ENCODE data around the gene ZNF407.

ZNF407 gene

GRCh38 chr18:74569401-74569800 is 28.3 kb upstream of the ZNF407 start:
- no peak overlapping the region for H3K9ac ChIP-seq (ENCODE audit: low read depth, low read length)
- H3K36me3 ChIP-seq (ENCODE audit: insufficient read depth, low read length) = no peaks in the 10 kb centered on the region
- H3K9me3 ChIP-seq (ENCODE audit: control insufficient read depth, insufficient read depth, low read length) = no peaks in the 10 kb centered on the region
- H3K4me1 ChIP-seq (ENCODE audit: insufficient read depth, low read length) = no peaks in the 10 kb centered on the region

DNA sequence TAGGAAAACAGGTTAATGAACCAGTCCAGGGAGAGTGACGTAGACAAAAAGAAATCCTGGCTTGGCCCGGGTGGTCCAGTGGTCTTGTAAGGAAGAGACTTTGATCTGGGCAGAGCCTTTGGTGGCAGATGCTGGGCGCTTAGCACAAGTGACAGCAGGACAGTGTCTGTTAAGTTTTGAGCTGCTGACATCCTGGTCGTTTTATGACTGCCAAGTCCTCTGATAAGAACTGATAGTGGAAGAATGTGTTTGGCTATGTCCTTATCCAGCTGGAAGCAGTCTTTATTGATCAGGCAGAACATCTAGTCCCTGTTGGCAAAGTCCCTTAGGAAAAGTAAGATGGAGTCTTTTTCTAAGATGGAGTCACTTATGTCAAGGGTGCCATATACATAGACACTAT is 27.4 kb upstream of the ZNF407 start:
- Histone ChIP-seq H3K9ac (ENCODE audit: low read depth, low read length) (no peak overlapping the region), H3K36me3 (ENCODE audit: insufficient read depth, low read length) (no peaks in the 10 kb centered on the region), H3K4me1 (ENCODE audit: insufficient read depth, low read length) (no peaks in the 10 kb centered on the region), H3K9me3 (ENCODE audit: control insufficient read depth, insufficient read depth, low read length) (no peaks in the 10 kb centered on the region)

- Histone ChIP-seq H3K9me3 (ENCODE audit: control insufficient read depth, insufficient read depth, low read length) (no peaks in the 10 kb centered on the region), H3K36me3 (ENCODE audit: insufficient read depth, low read length) (no peaks in the 10 kb centered on the region), H3K4me1 (ENCODE audit: insufficient read depth, low read length) (no peaks in the 10 kb centered on the region), H3K9ac (ENCODE audit: low read depth, low read length) (no peak overlapping the region)
Measured at GRCh38 chr18:74571895-74572680, 25.6 kb upstream of the ZNF407 start.

DNA sequence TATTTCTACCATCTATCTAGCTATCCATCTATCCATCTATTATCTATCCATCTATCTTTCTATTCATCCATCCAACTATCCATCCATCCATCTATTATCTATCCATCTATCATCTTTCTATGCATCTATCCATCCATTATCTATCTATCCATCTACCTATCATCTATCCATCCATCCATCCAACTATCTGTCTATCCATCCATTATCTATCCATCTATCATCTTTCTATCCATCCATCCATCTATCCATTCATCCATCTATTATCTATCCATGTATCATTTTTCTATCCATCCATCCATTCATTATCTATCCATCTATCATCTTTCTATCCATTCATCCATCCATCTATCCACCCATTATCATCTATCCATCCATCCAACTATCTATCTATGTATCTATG is 24.6 kb upstream of the ZNF407 start:
- H3K9me3 ChIP-seq (ENCODE audit: control insufficient read depth, insufficient read depth, low read length) = no peaks in the 10 kb centered on the region
- no peak overlapping the region for H3K9ac ChIP-seq (ENCODE audit: low read depth, low read length)
- H3K4me1 ChIP-seq (ENCODE audit: insufficient read depth, low read length) = no peaks in the 10 kb centered on the region
- no peaks in the 10 kb centered on the region for H3K36me3 ChIP-seq (ENCODE audit: insufficient read depth, low read length)

GRCh38 chr18:74574916-74575315 is 22.8 kb upstream of the ZNF407 start:
- H3K9me3 ChIP-seq (ENCODE audit: control insufficient read depth, insufficient read depth, low read length) = no peaks in the 10 kb centered on the region

DNA sequence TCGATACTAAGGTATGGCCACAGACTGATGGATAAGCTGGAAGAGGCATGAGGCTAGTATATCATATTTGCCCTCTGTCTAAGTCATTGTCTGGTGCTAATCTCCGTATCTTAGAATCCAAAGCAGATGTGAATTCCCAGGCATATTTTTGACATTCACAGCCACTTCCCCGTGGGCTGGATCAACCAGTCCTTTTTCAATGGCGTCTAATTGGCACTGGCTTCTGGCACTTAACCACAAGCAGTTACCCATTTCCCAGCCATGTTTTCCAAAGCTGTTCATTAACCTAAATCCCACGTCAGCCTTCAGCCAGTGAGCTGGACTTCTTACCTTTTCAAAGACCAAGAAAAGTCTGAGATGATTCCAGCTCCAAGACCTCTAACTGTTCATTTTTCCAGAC is 20.7 kb upstream of the ZNF407 start:
- no peaks in the 10 kb centered on the region for H3K9me3 ChIP-seq (ENCODE audit: control insufficient read depth, insufficient read depth, low read length)
- H3K36me3 ChIP-seq (ENCODE audit: insufficient read depth, low read length) = no peaks in the 10 kb centered on the region
- no peak overlapping the region for H3K9ac ChIP-seq (ENCODE audit: low read depth, low read length)
- no peaks in the 10 kb centered on the region for H3K4me1 ChIP-seq (ENCODE audit: insufficient read depth, low read length)

More at GRCh38 chr18:74574916-74575315, 22.8 kb upstream of the ZNF407 start:
- Histone ChIP-seq H3K9ac (ENCODE audit: low read depth, low read length) (no peak overlapping the region), H3K36me3 (ENCODE audit: insufficient read depth, low read length) (no peaks in the 10 kb centered on the region), H3K4me1 (ENCODE audit: insufficient read depth, low read length) (no peaks in the 10 kb centered on the region)

DNA sequence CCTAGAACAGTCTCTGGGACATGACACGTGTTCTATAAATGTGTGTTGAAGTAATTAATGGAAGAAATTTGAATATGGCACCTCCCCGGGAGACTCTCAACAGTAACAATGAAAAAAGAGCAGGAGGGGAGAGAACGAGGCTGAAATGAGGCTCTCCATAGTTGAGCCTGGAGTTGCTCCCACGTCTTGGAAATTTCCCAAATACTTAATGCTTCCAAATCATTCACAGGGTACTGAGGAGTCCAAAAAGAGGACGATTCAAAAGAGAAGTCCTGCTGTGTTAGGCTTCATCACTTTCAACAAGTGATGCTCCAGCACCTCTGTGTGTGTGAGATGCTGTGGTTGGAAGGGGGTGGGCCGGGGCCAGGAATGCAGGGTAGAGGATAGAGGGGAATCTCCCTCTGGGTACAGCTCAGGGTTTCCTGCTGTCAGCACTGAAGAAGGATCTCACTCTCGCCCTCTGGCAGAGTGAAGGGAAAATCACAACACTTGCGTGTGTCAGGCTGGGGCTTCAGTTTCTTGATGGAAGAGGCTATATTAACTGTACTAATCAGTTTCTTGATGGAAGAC is 18.1 kb upstream of the ZNF407 start:
- Histone ChIP-seq H3K9me3 (ENCODE audit: control insufficient read depth, insufficient read depth, low read length) (no peaks in the 10 kb centered on the region), H3K9ac (ENCODE audit: low read depth, low read length) (no peak overlapping the region), H3K36me3 (ENCODE audit: insufficient read depth, low read length) (no peaks in the 10 kb centered on the region), H3K4me1 (ENCODE audit: insufficient read depth, low read length) (no peaks in the 10 kb centered on the region)

- H3K4me1 ChIP-seq (ENCODE audit: insufficient read depth, low read length) = no peaks in the 10 kb centered on the region
Measured at GRCh38 chr18:74582642-74583041, 15.0 kb upstream of the ZNF407 start.

GRCh38 chr18:74587441-74587840 is 10.2 kb upstream of the ZNF407 start:
- Histone ChIP-seq H3K9me3 (ENCODE audit: control insufficient read depth, insufficient read depth, low read length) (no peaks in the 10 kb centered on the region), H3K9ac (ENCODE audit: low read depth, low read length) (no peak overlapping the region), H3K36me3 (ENCODE audit: insufficient read depth, low read length) (no peaks in the 10 kb centered on the region), H3K4me1 (ENCODE audit: insufficient read depth, low read length) (no peaks in the 10 kb centered on the region)

More at GRCh38 chr18:74582642-74583041, 15.0 kb upstream of the ZNF407 start:
- H3K9me3 ChIP-seq (ENCODE audit: control insufficient read depth, insufficient read depth, low read length) = no peaks in the 10 kb centered on the region
- no peaks in the 10 kb centered on the region for H3K36me3 ChIP-seq (ENCODE audit: insufficient read depth, low read length)
- H3K9ac ChIP-seq (ENCODE audit: low read depth, low read length) = no peak overlapping the region

- Histone ChIP-seq H3K36me3 (ENCODE audit: insufficient read depth, low read length) (no peaks in the 10 kb centered on the region; the same call in 1 of the 2 replicates), H3K4me1 (ENCODE audit: insufficient read depth, low read length) (no peaks in the 10 kb centered on the region), H3K9me3 (ENCODE audit: control insufficient read depth, insufficient read depth, low read length) (no peaks in the 10 kb centered on the region), H3K9ac (ENCODE audit: low read depth, low read length) (no peak overlapping the region)
Measured at GRCh38 chr18:74589021-74589420, 8.6 kb upstream of the ZNF407 start.

- H3K9ac ChIP-seq (ENCODE audit: low read depth, low read length) = no peak overlapping the region
- no peaks in the 10 kb centered on the region for H3K4me1 ChIP-seq (ENCODE audit: insufficient read depth, low read length)
- H3K36me3 ChIP-seq (ENCODE audit: insufficient read depth, low read length) = no peaks in the 10 kb centered on the region; the same call in 1 of the 2 replicates
- no peaks in the 10 kb centered on the region for H3K9me3 ChIP-seq (ENCODE audit: control insufficient read depth, insufficient read depth, low read length)
Measured at GRCh38 chr18:74589811-74590210, 7.9 kb upstream of the ZNF407 start.

GRCh38 chr18:74590671-74591070 is 7.0 kb upstream of the ZNF407 start:
- Histone ChIP-seq H3K9me3 (ENCODE audit: control insufficient read depth, insufficient read depth, low read length) (no peaks in the 10 kb centered on the region), H3K36me3 (ENCODE audit: insufficient read depth, low read length) (no peaks in the 10 kb centered on the region; the same call in 1 of the 2 replicates), H3K4me1 (ENCODE audit: insufficient read depth, low read length) (no peaks in the 10 kb centered on the region), H3K9ac (ENCODE audit: low read depth, low read length) (no peak overlapping the region)

DNA sequence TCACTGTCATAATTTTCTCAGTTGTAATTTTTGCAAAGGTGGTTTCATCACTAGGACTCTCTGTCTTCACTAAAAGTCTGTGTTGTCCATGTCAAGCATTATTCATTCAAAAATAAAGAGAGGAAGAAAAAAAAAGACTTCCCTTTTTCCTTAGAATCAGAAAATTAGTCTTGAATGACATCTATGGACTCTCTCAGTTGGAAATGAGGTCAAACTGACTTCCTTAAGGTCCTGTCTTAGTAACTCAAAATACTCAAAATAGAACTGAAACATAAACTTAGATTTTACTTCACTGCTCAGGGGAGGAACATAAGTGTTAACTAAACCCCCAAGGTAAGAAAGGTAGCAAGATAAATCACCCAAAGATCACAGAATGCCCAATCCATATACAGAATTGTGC is 2.2 kb upstream of the ZNF407 start:
- H3K9ac ChIP-seq (ENCODE audit: low read depth, low read length) = no peak overlapping the region
- no peaks in the 10 kb centered on the region; the same call in 1 of the 2 replicates for H3K36me3 ChIP-seq (ENCODE audit: insufficient read depth, low read length)
- H3K4me1 ChIP-seq (ENCODE audit: insufficient read depth, low read length) = peaks cover 4% of the 10 kb centered on the region; the same call in 1 of the 2 replicates
- H3K9me3 ChIP-seq (ENCODE audit: control insufficient read depth, insufficient read depth, low read length) = no peaks in the 10 kb centered on the region

- Histone ChIP-seq H3K9me3 (ENCODE audit: control insufficient read depth, insufficient read depth, low read length) (no peaks in the 10 kb centered on the region), H3K4me1 (ENCODE audit: insufficient read depth, low read length) (peaks cover 4% of the 10 kb centered on the region; the same call in 1 of the 2 replicates), H3K36me3 (ENCODE audit: insufficient read depth, low read length) (no peaks in the 10 kb centered on the region; the same call in 1 of the 2 replicates), H3K9ac (ENCODE audit: low read depth, low read length) (peak overlapping the region; percentile 97)
Measured at GRCh38 chr18:74597034-74597661, 522 bp upstream of the ZNF407 start.
